ENCODE results near the gene TSEN2. TPM values are rescaled to one million over a fixed set of nuclear protein-coding genes. Genes with fewer than 3 reads are reported as not detected.

The TSEN2 gene
- total and polyA plus RNA-seq, 2 of the 13 experiments (the other 11 are each of a cell fraction or from before 2014, with no cell fraction given) = 11.0 to 17.3 TPM

GRCh38 chr3:12444582-12445471 is 39.5 kb upstream of the TSEN2 start:
- Histone ChIP-seq H3K79me2 (ENCODE audit: insufficient read depth, low read length) (no peaks in the 10 kb centered on the region), H3K4me2 (ENCODE audit: low read depth, low read length) (peak overlapping the region; percentile 85), H3K36me3 (replicated peaks in 1 of 2; ENCODE audit: control insufficient read depth in 1 of 2, insufficient read depth in 2 of 2, low read length in 2 of 2) (no peaks in the 10 kb centered on the region), H2AFZ (ENCODE audit: low read length) (peak overlapping the region; percentile 58), H3K4me3 (replicated peaks in 1 of 3; ENCODE audit: insufficient read depth in 1 of 3, low read depth in 2 of 3, low read length in 3 of 3) (peak overlapping the region; percentile 39 to 53 (median 42)), H3K27me3 (ENCODE audit: control insufficient read depth in 1 of 2, insufficient read depth in 2 of 2, low read length in 2 of 2) (no peaks in the 10 kb centered on the region), H4K20me1 (ENCODE audit: insufficient read depth, low read length) (no peaks in the 10 kb centered on the region), H3K4me1 (ENCODE audit: insufficient read depth, low read length) (peaks cover 47% of the 10 kb centered on the region), H3K9ac (ENCODE audit: insufficient read depth, low read depth, low read length) (peak overlapping the region; percentile 76), H3K9me3 (ENCODE audit: low read length) (no peaks in the 10 kb centered on the region), H3K27ac (ENCODE audit: extremely low read length, insufficient read depth, low read length) (peak overlapping the region; percentile 93)
- FAIRE-seq (peak; percentile 74), ATAC-seq (peak; percentile 94), DNase-seq (ENCODE audit: low spot score) (peak; percentile 78)
- in situ Hi-C loops (cut with HindIII; ENCODE audit: extremely low pct_ligation_motif_present, low pct_unique_long_range_greater_than_20kb) (no loop called here), intact Hi-C loops (cut with micrococcal nuclease; ENCODE audit: unreplicated experiment) (loop anchor here (2.0 kb wide), 1 partner anchor 40 kb away; no protein-coding TSS in a partner anchor)
- POLR2A ChIA-PET = interaction anchor here (0.6 to 2.2 kb wide), 8 partner anchors 13 to 157 kb away, joined by 3 to 8 read pairs (median 3); partner anchors contain the start of gene TSEN2
- BruUV-seq (replicated peaks) = TSS peak; percentile 96
- WGBS (ENCODE audit: low lambda C conversion rate) = 3% methylated on average over 16 of the region's 24 CpGs
- CTCF ChIA-PET (ENCODE audit: low intra/inter-chr PET ratio, low total read pairs) = no interaction called here
- TF ChIP-seq STAG1 (CRISPR knock-in tag; IDR thresholded peaks at IDR 0.05) (peak; percentile 17), ZNF543 (CRISPR knock-in tag; IDR thresholded peaks at IDR 0.05) (no peak), ZNF276 (CRISPR knock-in tag; IDR thresholded peaks at IDR 0.05; ENCODE audit: low read depth) (no peak), FOXA1 (IDR thresholded peaks at IDR 0.05) (no peak), FOXA1 (CRISPR knock-in tag; IDR thresholded peaks at IDR 0.05) (no peak), POLR2G (IDR thresholded peaks at IDR 0.05; ENCODE audit: low read depth, low read length) (peak; percentile 79), ADNP (CRISPR knock-in tag; IDR thresholded peaks at IDR 0.05) (no peak), RCOR2 (CRISPR knock-in tag; IDR thresholded peaks at IDR 0.05) (peak; percentile 20; the same call in 1 of the 2 replicates), ZSCAN30 (CRISPR knock-in tag; IDR thresholded peaks at IDR 0.05) (no peak), AKAP8 (CRISPR knock-in tag; IDR thresholded peaks at IDR 0.05) (no peak), YEATS4 (CRISPR knock-in tag; IDR thresholded peaks at IDR 0.05; ENCODE audit: borderline replicate concordance) (peak; percentile 54), MAZ (IDR thresholded peaks at IDR 0.05; ENCODE audit: borderline replicate concordance, low read depth, low read length) (peak; percentile 61; the same call in 1 of the 2 replicates), MAZ (CRISPR knock-in tag; IDR thresholded peaks at IDR 0.05; ENCODE audit: low read depth) (0 out of 2 replicates have a peak, but pooled peaks have one; percentile 9), MED1 (CRISPR knock-in tag; IDR thresholded peaks at IDR 0.05) (peak; percentile 75), ZNF274 (CRISPR knock-in tag; IDR thresholded peaks at IDR 0.05) (no peak), EHMT2 (IDR thresholded peaks at IDR 0.05; ENCODE audit: borderline replicate concordance, low read depth, low read length) (no peak), PCBP1 (IDR thresholded peaks at IDR 0.05; ENCODE audit: borderline replicate concordance, low read depth, low read length) (0 out of 2 replicates have a peak, but pooled peaks have one; percentile 56), TEAD3 (CRISPR knock-in tag; optimal IDR thresholded peaks at IDR 0.05; ENCODE audit: borderline replicate concordance) (peak; percentile 74), SMARCC2 (IDR thresholded peaks at IDR 0.05) (no peak), ZNF749 (CRISPR knock-in tag; IDR thresholded peaks at IDR 0.05; ENCODE audit: borderline replicate concordance) (no peak), NR3C1 (CRISPR knock-in tag; IDR thresholded peaks at IDR 0.05) (no peak), HOMEZ (CRISPR knock-in tag; IDR thresholded peaks at IDR 0.05; ENCODE audit: low read depth) (peak; percentile 41; the same call in 1 of the 2 replicates), ZNF768 (CRISPR knock-in tag; IDR thresholded peaks at IDR 0.05) (0 out of 2 replicates have a peak, but pooled peaks have one; percentile 15)
